Measurements from ENCODE around the gene CACNA1C.

DNA sequence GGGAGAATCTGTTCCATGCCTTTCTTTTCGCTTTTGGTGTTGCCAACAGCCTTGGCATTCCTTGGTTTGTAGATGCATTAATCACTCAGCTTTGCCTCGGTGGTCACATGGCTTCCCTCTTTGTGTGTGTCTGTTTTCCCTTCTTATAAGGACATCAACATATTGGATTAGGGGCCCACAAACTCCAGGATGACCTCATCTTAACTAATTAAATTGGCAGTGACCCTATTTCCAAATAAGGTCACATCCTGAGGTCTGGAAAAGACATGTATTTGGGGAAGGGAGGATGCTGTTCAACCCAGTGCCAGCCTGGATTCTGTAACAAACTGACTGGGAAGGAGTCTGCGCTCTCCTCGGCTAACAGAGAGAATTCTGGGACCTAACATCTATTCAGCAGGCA is 376.2 kb downstream of the CACNA1C start:
- TF ChIP-seq, protein P1, sequence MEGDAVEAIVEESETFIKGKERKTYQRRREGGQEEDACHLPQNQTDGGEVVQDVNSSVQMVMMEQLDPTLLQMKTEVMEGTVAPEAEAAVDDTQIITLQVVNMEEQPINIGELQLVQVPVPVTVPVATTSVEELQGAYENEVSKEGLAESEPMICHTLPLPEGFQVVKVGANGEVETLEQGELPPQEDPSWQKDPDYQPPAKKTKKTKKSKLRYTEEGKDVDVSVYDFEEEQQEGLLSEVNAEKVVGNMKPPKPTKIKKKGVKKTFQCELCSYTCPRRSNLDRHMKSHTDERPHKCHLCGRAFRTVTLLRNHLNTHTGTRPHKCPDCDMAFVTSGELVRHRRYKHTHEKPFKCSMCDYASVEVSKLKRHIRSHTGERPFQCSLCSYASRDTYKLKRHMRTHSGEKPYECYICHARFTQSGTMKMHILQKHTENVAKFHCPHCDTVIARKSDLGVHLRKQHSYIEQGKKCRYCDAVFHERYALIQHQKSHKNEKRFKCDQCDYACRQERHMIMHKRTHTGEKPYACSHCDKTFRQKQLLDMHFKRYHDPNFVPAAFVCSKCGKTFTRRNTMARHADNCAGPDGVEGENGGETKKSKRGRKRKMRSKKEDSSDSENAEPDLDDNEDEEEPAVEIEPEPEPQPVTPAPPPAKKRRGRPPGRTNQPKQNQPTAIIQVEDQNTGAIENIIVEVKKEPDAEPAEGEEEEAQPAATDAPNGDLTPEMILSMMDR (conservative IDR thresholded peaks at IDR 0.05 in 1 of 2, IDR thresholded peaks at IDR 0.05 in 1 of 2; ENCODE audit: low read depth in 1 of 2, low read length in 2 of 2) = no peak
- no peak for TF ChIP-seq EZH2 (IDR thresholded peaks at IDR 0.05; ENCODE audit: low read length, missing control alignments)
